Pancreas (tissue), 10 donors: ENCODE data around the gene MXI1. TPM values are rescaled to one million over a fixed set of nuclear protein-coding genes. Genes with fewer than 3 reads are reported as not detected.
A peak's percentile ranks its signal among the peaks of the same experiment; 100 is the strongest.

ENCODE experiments used
- ATAC-seq, 4 donors: fragments of 200-7000 bp; cut with Tn5 transposase; one replicate each; pipeline versions ENCODE4 v1.8.0 to v1.9.1; 2020; ENCODE audit warnings: mild to moderate bottlenecking in 4 of 4, moderate library complexity in 4 of 4
- DNase-seq, 6 donors: peaks; one replicate each; pipeline ENCODE4 v3.0.0-alpha.2; 2020
- FAIRE-seq: peaks from 2 replicates; lab custom pipeline; 2012; peaks lifted over from hg19 to GRCh38; lab: Jason Lieb, UNC
- H3K27ac ChIP-seq, 4 donors: fragments of 200-600 bp; sonication (generic); 1 replicate in 3 of 4; 2 replicates in 1 of 4; pipeline versions ENCODE4 v1.5.0 to v1.8.0; 2020
- H3K27me3 ChIP-seq, 4 donors: fragments of 200-600 bp; one replicate each; pipeline ENCODE4 v1.8.0; 2021
- H3K36me3 ChIP-seq, 3 donors: fragments of 200-600 bp; sonication (generic) in 1 of 3; one replicate each; pipeline versions ENCODE4 v1.5.0 to v1.8.0; 2020 to 2021
- H3K4me1 ChIP-seq, 3 donors: fragments of 200-600 bp; one replicate each; pipeline ENCODE4 v1.8.0; 2021
- H3K4me3 ChIP-seq, 4 donors: fragments of 200-600 bp; sonication (generic) in 2 of 4; one replicate each; pipeline versions ENCODE4 v1.5.0 to v1.8.0; 2020 to 2021
- H3K9me3 ChIP-seq, 4 donors: fragments of 200-600 bp; one replicate each; pipeline ENCODE4 v1.8.0; 2021
- WGBS, 2 donors: extraction: QIAGEN DNeasy Blood & Tissue Kit; methylation state at CpG; one replicate each; pipeline ENCODE4 v1.1.7; 2013; 5-methylcytosine and 5-hydroxymethylcytosine counted together
- intact Hi-C, 3 donors: fragments of 100-400 bp; cut with DNase I; formaldehyde crosslinking; loops; one replicate each; pipeline versions ENCODE4 v1.11.1 to v1.14.2; 2022
- polyA plus RNA-seq, 2 donors: library from polyadenylated mRNA; stranded (reverse); fragments of 200-250 nt; gene quantifications; one replicate each; pipeline ENCODE4 v1.2.3, GENCODE V29; 2013
- total RNA-seq, 6 donors: library from RNA; stranded (reverse); fragmentation: NEBNext Ultra II Directional in 4 of 6; extraction: Animal tissue kit (Norgen Biotek cat#: 25700) in 4 of 6; gene quantifications; one replicate each; pipeline versions ENCODE4 v1.2.1 to v1.2.4, GENCODE V29; 2021 to 2023
- TF ChIP-seq, protein P1 (sequence below), 4 donors: fragments of 200-600 bp; sonication (generic) in 3 of 4; IDR thresholded peaks; one replicate each; pipeline versions ENCODE4 v1.5.0 to v1.8.0; 2021; ENCODE audit warnings: antibody characterized with exemption in 4 of 4
- donor health status: healthy with polysubstance abuse.
- donor health status: DM: no; HTN: no; CAD: no; lungs with moderate emphysema.
- donor health status: DM: no; HTN: no; CAD: no.
- donor health status: control.
- donor health status: control.
- donor health status: Bipolar disorder and iron deficiency.
- donor health status: DM: yes; HTN: yes; CAD: no.
- donor health status: DM: no; HTN: no; CAD: no.
- donor health status: DM: no; HTN: no; CAD: no.
- donor health status: DM: yes; HTN: yes; CAD: no.

The MXI1 gene
- total and polyA plus RNA-seq, 8 donors = 8.2 to 30.5 (median 21.5) TPM

DNA sequence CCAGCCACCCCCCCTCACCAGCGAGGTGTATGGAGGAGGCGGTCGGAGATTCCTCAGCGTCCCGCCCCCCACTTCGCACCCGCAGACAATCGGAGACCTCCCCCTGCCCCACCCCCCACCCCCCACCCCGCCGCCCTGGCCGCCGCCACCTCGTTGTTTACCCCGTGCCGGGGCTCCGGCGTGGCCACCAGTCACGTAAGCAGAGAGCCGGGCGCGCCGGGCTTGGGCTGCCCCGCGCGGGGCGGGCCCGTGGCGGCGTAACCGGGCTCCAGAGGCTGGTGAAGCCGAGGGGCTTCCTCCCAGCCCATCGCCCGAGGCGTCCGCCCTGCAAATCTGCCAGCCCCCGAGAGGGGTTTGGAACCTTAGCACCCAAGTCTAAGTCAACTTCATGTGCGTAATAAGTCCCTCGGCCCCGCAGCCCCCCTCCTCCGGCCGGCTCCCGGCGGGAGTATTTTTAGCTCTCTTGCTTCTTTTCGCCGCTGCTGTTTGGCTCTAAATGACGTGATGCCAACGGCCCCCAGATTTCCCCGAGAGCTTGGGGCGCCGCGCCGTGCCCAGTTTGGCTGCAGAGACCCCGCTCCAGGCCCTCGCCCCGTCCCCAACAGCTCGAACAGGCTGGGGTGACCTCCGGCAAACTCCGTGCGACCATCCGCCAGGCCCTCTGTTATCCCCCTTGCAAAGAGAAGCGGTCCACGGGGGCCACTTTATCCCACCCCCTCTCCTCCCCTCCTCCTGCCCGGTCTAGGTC, 2.7 kb downstream of the MXI1 start:
- FAIRE-seq = no peak
- DNase-seq = peak; percentile 57 to 87 (median 76)
- 0% methylated on average over 36 to 63 of the region's 63 CpGs for WGBS, 2 donors

GRCh38 chr10:110210674-110211464, 3.5 kb downstream of the MXI1 start:
- Histone ChIP-seq H3K27me3 (no peaks in the 10 kb centered on the region), H3K36me3 (no peaks in the 10 kb centered on the region), H3K4me1 (peaks cover 19 to 27% (median 24%) of the 10 kb centered on the region in 3 donors), H3K27ac (peak overlapping the region; percentile 91 to 97 (median 93)), H3K4me3 (peak overlapping the region; percentile 60 to 78 (median 66)), H3K9me3 (no peaks in the 10 kb centered on the region)
- intact Hi-C loops = no loop called here
- peak; percentile 95 to 99 (median 98) for DNase-seq
- peak; percentile 88 for FAIRE-seq
- TF ChIP-seq, protein P1, sequence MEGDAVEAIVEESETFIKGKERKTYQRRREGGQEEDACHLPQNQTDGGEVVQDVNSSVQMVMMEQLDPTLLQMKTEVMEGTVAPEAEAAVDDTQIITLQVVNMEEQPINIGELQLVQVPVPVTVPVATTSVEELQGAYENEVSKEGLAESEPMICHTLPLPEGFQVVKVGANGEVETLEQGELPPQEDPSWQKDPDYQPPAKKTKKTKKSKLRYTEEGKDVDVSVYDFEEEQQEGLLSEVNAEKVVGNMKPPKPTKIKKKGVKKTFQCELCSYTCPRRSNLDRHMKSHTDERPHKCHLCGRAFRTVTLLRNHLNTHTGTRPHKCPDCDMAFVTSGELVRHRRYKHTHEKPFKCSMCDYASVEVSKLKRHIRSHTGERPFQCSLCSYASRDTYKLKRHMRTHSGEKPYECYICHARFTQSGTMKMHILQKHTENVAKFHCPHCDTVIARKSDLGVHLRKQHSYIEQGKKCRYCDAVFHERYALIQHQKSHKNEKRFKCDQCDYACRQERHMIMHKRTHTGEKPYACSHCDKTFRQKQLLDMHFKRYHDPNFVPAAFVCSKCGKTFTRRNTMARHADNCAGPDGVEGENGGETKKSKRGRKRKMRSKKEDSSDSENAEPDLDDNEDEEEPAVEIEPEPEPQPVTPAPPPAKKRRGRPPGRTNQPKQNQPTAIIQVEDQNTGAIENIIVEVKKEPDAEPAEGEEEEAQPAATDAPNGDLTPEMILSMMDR (IDR thresholded peaks at IDR 0.05) = no peak
- 0 to 1% methylated on average over 61 of the region's 61 CpGs for WGBS, 2 donors
- peak; percentile 74 to 87 (median 82) for ATAC-seq

More for the DNA sequence above, 2.7 kb downstream of the MXI1 start:
- H3K27me3 ChIP-seq = no peaks in the 10 kb centered on the region
- peak overlapping the region; percentile 60 to 78 (median 66) for H3K4me3 ChIP-seq
- H3K9me3 ChIP-seq = no peaks in the 10 kb centered on the region
- peak overlapping the region; percentile 91 to 97 (median 93) for H3K27ac ChIP-seq
- peaks cover 19 to 22% (median 21%) of the 10 kb centered on the region in 3 donors for H3K4me1 ChIP-seq
- intact Hi-C loops = loop anchor here in 1 of 3 donors (10.0 kb wide), 1 partner anchor 75 kb away; no protein-coding TSS in a partner anchor
- TF ChIP-seq, protein P1 (IDR thresholded peaks at IDR 0.05) = no peak
- peak; percentile 31 to 42 (median 38) for ATAC-seq
- H3K36me3 ChIP-seq = no peaks in the 10 kb centered on the region

GRCh38 chr10:110211465-110211843, 4.0 kb downstream of the MXI1 start:
- H3K9me3 ChIP-seq = no peaks in the 10 kb centered on the region

DNA sequence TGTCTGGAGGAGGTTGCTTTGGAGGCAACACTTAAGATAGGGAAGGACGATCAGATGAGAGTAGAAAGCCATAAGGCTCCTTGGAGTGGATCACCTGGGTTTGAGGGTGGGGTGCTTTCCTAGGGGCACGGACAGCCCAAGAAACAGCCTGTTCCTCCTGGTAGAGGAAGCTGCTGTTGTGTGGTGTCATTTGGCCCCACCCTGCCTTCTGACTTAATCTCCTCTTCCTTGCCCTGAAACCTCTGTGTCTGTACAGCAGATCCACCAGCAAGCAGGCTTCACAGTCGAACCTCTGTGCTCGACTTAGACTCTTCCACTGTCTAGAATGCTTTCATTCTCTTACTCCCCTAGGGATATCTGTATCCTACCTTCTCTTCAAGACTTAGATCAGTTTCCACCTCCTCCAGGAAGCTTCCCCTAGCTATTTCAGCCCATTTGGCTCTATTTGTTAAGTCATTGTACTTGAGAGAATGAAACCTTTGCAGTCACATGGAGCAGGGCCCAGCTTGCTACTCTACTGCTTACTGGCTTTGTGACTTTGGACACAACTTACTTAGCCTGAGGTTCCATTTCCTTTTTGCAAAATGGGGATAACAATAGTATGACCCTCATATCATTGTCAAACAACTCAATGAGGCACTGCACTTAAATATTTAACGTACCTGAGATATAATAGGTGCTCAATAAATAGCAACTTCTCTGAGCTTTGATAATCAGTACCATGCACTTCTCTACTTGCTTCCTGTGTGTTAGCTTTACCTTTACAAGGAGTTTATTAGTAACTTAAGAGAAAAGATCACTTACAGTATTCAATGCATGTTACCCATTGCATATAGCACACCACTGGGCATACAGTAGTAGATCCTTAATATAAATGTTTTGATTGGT, 5.0 kb downstream of the MXI1 start:
- Histone ChIP-seq H3K27ac (peak overlapping the region in 2 of 4 donors; percentile 92 to 97), H3K27me3 (no peaks in the 10 kb centered on the region), H3K4me1 (peaks cover 19 to 34% (median 32%) of the 10 kb centered on the region in 3 donors), H3K9me3 (no peaks in the 10 kb centered on the region), H3K4me3 (no peak overlapping the region), H3K36me3 (no peaks in the 10 kb centered on the region)
- TF ChIP-seq, protein P1 (IDR thresholded peaks at IDR 0.05) = no peak
- 49 to 59% methylated on average over 5 of the region's 5 CpGs for WGBS, 2 donors
- FAIRE-seq = no peak
- no peak for DNase-seq
- no peak for ATAC-seq
- intact Hi-C loops = no loop called here

More at GRCh38 chr10:110211465-110211843, 4.0 kb downstream of the MXI1 start:
- WGBS, 2 donors = 2 to 4% methylated on average over 10 of the region's 10 CpGs
- H3K27ac ChIP-seq = peak overlapping the region; percentile 91 to 97 (median 93)
- H3K4me3 ChIP-seq = peak overlapping the region in 3 of 4 donors; percentile 16 to 78 (median 70)
- TF ChIP-seq, protein P1 (IDR thresholded peaks at IDR 0.05) = no peak
- DNase-seq = no peak
- peaks cover 19 to 30% (median 29%) of the 10 kb centered on the region in 3 donors for H3K4me1 ChIP-seq
- intact Hi-C loops = no loop called here
- FAIRE-seq = no peak
- no peaks in the 10 kb centered on the region for H3K27me3 ChIP-seq
- peak in 1 of 4 donors; percentile 0 for ATAC-seq
- H3K36me3 ChIP-seq = no peaks in the 10 kb centered on the region
